HG03025 (cell line): ENCODE measurements around the gene REM1.
"Not testable (repeated sequence)": the region's sequence is repeated elsewhere in the genome, so short reads cannot be mapped to it uniquely, and the experiment has no call there.

ENCODE experiments used
- ATAC-seq: cut with Tn5 transposase; IDR thresholded peaks from one replicate; pipeline ENCODE4 v1.9.1; 2021; ENCODE audit warnings: mild to moderate bottlenecking, moderate library complexity; ENCODE audit not compliant: unreplicated experiment, low FRiP score

The REM1 gene

DNA sequence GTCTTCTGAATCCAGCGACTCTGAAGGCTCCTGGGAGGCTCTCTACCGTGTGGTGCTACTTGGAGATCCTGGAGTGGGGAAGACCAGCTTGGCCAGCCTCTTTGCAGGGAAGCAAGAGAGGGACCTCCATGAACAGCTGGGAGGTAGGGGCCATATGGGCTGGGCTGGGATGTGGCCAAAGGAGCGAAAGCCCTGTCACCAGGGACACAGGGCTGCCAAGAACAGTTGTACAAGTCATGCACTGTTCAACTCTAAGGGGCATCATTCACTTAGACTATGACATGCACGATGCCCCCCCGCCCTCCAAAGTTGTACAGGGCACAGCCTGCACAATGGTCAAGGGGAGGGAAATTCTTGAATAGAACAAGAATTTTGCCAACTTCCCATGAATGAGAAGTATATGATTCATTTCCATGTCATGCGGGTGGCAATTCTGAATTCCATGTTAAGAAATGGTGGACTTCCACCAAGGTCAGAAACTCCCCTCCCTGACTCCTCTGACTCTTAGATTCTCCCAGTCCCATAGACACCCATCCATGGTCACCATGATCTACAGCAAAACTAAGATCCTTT, 1.6 kb downstream of the REM1 start:
- ATAC-seq: no peak

GRCh38 chr20:31484001-31484400, 8.9 kb downstream of the REM1 start:
- no peak for ATAC-seq

- no peak for ATAC-seq
Observed at GRCh38 chr20:31485450-31486339, 10.6 kb downstream of the REM1 start.

DNA sequence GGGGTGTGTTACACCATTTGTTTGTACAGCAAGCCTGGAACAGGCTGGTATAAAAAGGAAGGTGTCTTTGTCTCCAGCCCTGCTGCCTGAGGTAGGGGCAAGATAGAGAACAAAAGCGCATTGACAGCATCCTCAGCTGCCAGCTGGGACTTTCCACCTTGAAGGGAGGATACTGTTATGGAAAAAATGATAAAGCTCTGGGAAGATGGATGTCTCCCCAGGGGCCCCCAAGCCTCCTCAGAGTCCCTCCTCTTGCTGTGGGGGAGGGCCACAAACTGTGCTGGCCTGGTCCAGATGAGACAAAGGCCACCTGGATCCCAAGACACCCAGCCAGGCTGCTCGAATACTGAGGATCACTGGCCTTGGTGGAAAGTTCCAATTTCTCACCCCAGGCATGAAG, 13.0 kb downstream of the REM1 start:
- no peak for ATAC-seq

- ATAC-seq: no peak
Observed at GRCh38 chr20:31489152-31489551, 14.1 kb downstream of the REM1 start.

DNA sequence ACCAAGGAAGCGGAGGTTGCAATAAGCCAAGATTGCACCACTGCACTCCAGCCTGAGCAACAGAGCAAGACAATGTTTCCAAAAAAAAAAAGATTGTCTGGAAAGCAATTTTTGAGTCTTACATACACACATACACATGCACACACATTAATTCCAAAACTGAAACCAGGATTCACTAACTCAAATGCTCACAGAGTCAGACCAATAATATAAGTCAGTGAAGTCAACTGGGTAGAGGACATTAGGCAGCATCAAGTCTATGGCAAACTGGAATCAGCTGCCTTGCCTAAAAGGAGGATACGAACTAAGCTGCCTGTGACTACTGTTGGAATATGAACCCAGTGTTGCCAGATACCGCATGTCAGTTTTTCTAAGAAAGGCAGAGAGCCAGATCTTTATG, 15.7 kb downstream of the REM1 start:
- no peak for ATAC-seq

DNA sequence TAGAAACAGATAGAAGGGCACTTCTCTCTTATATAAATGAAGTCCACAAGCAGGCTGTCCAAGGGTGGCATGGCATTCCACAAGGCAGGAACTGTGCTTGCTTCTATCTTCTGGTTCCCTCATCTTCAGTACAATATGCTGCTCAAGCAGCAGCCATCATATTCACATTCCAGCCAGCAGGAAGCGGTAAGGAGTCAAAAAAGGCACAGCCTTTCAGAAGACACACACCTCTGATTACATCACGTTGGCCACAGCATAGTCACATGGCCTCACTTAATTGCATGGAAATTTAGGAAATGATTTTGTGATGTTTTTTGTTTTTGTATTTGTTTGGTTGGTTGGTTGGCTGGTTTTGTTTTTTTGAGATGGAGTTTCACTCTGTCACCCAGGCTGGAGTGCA, 19.0 kb downstream of the REM1 start:
- no peak for ATAC-seq

GRCh38 chr20:31496761-31497295, 21.7 kb downstream of the REM1 start:
- ATAC-seq: no peak

DNA sequence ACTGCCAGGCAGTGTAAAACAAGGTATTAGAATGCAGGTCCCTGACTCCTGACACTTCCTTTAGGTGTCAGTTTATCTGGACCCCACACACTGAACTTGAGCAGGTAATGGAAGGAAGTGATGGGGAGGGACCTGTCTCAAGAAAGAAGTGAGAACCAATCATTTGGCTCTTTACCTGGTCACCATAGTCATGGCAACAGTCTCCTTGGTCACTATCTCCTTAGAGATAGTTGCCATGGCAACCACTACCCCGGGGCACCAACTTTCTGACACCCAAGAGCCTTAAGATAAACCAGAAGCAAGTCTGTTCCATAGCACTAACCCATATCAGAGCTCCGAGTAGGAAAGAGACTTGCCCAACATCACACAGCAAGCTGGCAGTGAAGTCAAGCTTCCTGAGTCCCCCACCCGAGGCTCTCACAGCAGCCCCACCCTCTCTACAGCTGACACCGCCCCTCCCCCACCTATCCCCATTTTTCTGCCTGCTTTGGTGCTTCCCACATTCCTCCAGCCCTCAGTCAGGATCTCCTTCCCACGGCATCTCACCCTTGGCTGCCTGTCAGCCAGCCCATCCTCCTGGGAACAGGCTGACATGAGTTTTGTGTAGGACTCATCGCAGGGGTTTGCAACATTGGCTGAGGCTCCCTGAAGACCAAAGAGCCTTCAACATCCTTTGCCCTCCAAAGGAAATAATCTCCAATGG, 22.9 kb downstream of the REM1 start:
- no peak for ATAC-seq

DNA sequence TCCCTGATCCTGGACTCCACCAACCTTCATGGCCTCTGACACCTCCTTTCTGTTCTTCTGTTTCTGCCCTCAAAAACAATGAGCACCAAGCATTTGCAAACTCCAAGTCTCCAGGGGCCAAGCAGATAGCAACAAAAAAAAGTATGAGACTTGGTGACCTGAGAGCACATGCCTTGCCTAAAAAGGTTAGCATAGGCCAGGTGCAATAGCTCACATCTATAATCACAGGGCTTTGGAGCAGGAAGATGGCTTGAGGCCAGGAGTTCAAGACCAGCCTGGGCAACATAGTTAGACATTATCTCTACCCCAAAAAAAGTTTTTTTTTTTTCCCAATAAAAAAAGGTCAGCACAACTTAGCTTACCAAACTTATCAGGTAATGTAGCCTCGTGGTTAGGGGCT, 25.4 kb downstream of the REM1 start:
- no peak for ATAC-seq

GRCh38 chr20:31502884-31503673, 28.0 kb downstream of the REM1 start:
- ATAC-seq: not testable (repeated sequence)

DNA sequence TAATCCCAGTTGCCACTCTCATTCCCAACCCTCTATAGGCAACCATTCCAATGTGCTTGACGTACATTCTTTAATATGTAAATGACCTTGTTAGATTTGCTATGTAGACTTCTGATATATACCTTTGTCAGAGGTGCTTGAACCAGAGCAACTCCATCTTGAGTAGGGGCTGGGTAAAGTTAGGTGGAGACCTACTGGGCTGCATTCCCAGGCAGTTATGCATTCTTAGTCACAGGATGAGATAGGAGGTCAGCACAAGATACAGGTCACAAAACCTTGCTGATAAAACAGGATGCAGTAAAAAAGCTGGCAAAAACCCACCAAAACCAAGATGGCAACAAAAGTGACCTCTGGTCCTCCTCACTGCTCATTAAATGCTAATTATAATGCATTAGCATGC, 30.8 kb downstream of the REM1 start:
- ATAC-seq: no peak

- no peak for ATAC-seq
Observed at GRCh38 chr20:31508517-31509244, 33.6 kb downstream of the REM1 start.

- peak; percentile 86 for ATAC-seq
Observed at GRCh38 chr20:31514154-31515071, 39.3 kb downstream of the REM1 start, which contains the start of gene HM13. TSS of gene HM13 (plus strand) at chr20:31514442. CDS start at chr20:31514552, 110 bp downstream.

DNA sequence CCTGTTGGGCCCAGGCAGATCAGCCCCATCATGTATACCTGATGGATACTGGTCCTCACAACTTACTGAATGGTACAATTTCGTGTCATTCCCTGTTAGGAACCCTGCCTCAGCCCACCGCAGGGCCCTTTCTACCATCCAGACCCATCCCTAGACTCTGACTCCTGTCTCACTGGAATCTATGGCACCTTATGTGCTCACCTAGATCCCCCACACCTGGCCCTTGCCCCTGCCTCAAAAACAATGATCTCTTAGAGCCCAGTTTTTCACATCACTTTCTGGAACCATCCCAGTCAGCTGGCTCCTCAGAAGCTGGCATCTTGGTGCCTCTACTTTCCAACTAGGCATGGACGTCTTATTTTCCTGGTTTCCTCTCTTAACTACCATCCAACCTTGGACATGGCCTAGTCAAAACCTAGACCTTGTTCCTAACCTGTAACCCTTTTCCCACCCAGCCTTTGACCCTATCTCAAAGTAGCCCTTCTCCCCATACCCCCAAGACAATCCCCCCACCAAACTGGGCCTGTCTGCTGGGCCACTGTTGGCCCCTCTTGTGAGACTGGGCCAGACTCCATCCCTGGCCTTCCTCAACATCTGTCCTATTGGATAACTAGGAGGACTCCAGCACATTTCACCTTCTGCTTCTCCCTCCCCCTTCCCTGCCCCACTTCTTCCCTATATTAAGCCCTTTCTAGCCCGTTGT, 40.1 kb downstream of the REM1 start:
- ATAC-seq: no peak

DNA sequence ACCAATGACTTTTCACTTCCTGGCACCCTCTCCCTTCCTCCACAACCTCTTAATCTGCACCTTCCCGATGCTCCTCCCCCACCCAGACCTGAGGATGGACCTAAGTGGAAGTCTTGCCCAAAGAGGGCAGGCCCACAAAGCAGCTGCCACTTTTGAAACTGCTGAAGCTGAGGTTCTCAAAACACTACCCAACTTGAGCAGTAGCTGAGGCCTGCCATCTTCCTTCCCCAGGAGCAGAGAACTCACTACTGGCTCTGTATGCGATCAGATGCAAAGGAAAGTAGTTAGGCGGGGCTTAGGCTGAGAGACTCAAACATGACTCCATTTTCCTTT, 40.7 kb downstream of the REM1 start:
- no peak for ATAC-seq

DNA sequence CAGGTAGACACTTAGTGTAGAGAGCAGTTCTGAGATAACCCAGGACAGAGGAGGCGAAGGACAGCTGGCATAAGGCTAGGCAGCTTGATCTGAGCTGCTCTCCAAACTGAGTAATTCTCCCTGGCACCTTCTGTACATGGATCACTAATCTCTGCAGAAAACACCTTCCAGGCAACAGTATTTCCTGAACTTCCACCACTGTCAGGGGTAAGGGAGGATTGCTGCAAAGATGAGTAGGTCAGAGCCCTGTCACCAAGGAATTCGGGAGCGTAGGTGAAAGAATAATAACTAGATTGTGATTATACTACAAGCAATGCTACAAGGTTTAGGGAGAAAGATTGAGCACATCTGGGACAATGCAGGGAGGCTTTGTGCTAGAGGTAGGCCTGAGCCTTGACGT, 41.1 kb downstream of the REM1 start:
- ATAC-seq: no peak

DNA sequence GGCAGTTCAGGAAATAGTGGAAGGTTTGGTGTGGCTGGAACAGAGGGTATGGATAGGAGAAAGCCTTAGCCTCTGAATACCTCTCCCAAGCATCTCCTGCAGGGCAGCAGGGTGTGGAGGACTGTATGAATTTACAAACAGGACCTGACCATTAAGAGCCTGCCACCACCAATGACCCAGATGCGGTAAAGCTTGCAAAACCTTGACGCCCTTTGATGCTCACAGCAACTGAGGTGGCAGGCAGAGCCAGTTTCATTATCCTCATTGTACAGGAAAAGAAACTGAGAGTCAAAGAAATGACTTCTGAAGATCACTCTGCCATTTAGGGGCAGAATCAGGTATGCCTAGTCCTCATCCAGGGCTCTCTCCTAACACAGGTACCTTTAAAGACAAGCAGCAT, 41.6 kb downstream of the REM1 start:
- ATAC-seq: no peak
